Keratinocyte (primary cell): Measurements from ENCODE around the gene CRYL1. TPM values are rescaled to one million over a fixed set of nuclear protein-coding genes. Genes with fewer than 3 reads are reported as not detected.

ENCODE experiments used
- DNase-seq: peaks from one replicate; pipeline ENCODE4 v3.0.0-alpha.2; 2011; ENCODE audit warnings: low read depth, missing footprints, low spot score
- FAIRE-seq: peaks from 2 replicates; lab custom pipeline; 2011; peaks lifted over from hg19 to GRCh38; lab: Jason Lieb, UNC
- H2AFZ ChIP-seq: 2 replicates; pipeline ENCODE4 v1.6.0; 2012; ENCODE audit warnings: low read length, control low read depth, inconsistent platforms; ENCODE audit not compliant: control insufficient read depth
- H3K27ac ChIP-seq: 2 replicates; pipeline ENCODE4 v1.5.1; 2011; ENCODE audit warnings: low read length; ENCODE audit not compliant: control insufficient read depth, insufficient read depth
- H3K27me3 ChIP-seq: 3 replicates; pipeline ENCODE4 v1.6.0; 2011; ENCODE audit warnings: low read length; ENCODE audit not compliant: control insufficient read depth, insufficient read depth; ENCODE audit errors: extremely low read depth
- H3K36me3 ChIP-seq, 2 experiments: 2 replicates in 1 of 2; 3 replicates in 1 of 2; pipeline ENCODE4 v1.5.1; 2011; ENCODE audit warnings: low read length in 2 of 2, mild to moderate bottlenecking in 1 of 2; ENCODE audit not compliant: control insufficient read depth in 2 of 2, insufficient read depth in 2 of 2; ENCODE audit errors: extremely low read depth in 1 of 2
- H3K4me1 ChIP-seq: 3 replicates; pipeline ENCODE4 v1.5.1; 2011; ENCODE audit warnings: low read length; ENCODE audit not compliant: control insufficient read depth, insufficient read depth; ENCODE audit errors: extremely low read depth
- H3K4me2 ChIP-seq: 3 replicates; pipeline ENCODE4 v1.6.0; 2011; ENCODE audit warnings: low read depth, low read length; ENCODE audit not compliant: control insufficient read depth, insufficient read depth; ENCODE audit errors: extremely low read depth
- H3K4me3 ChIP-seq, 3 experiments: fragments of 200-600 bp in 1 of 3; sonication (generic) in 1 of 3; 2 replicates in 2 of 3; 3 replicates in 1 of 3; pipeline ENCODE4 v1.5.1; 2011 to 2016; ENCODE audit warnings: low read length in 3 of 3, mild to moderate bottlenecking in 3 of 3, control low read depth in 2 of 3, inconsistent platforms in 1 of 3, low read depth in 1 of 3, mixed read lengths in 1 of 3, mixed run types in 1 of 3, moderate library complexity in 1 of 3; ENCODE audit not compliant: control insufficient read depth in 2 of 3, insufficient read depth in 2 of 3; ENCODE audit errors: extremely low read depth in 1 of 3
- H3K79me2 ChIP-seq: 2 replicates; pipeline ENCODE4 v1.6.0; 2012; ENCODE audit warnings: low read length; ENCODE audit not compliant: control insufficient read depth, insufficient read depth
- H3K9ac ChIP-seq: 3 replicates; pipeline ENCODE4 v1.6.0; 2011; ENCODE audit warnings: low read length; ENCODE audit not compliant: control insufficient read depth, insufficient read depth; ENCODE audit errors: extremely low read depth
- H3K9me1 ChIP-seq: 3 replicates; pipeline ENCODE4 v1.6.0; 2011; ENCODE audit warnings: low read length; ENCODE audit not compliant: control insufficient read depth, insufficient read depth; ENCODE audit errors: extremely low read depth
- H3K9me3 ChIP-seq: 2 replicates; pipeline ENCODE4 v1.5.1; 2012; ENCODE audit warnings: low read depth, low read length; ENCODE audit not compliant: control insufficient read depth
- H4K20me1 ChIP-seq: 3 replicates; pipeline ENCODE4 v1.6.0; 2011; ENCODE audit warnings: low read length; ENCODE audit not compliant: control insufficient read depth, insufficient read depth; ENCODE audit errors: extremely low read depth
- EZH2 ChIP-seq: IDR thresholded peaks from one replicate; pipeline ENCODE4 v1.6.1; 2012; ENCODE audit warnings: inconsistent platforms, mild to moderate bottlenecking, low read length, moderate library complexity
- dilution Hi-C: fragments of 300-500 bp; cut with MboI; formaldehyde crosslinking; loops from one replicate; pipeline ENCODE4 v1.7.0; 2020; ENCODE audit warnings: low sequenced_read_pairs; ENCODE audit not compliant: extremely low pct_ligation_motif_present
- polyA plus RNA-seq, 5 experiments: library from polyadenylated mRNA; depleted of rRNA in 3 of 5; stranded (reverse) in 3 of 5; stranded (forward) in 1 of 5; unstranded in 1 of 5; fragments of >200 nt; gene quantifications; 1 replicate in 1 of 5; 2 replicates in 3 of 5; 3 replicates in 1 of 5; pipeline versions ENCODE4 v1.2.1 to v1.2.3, GENCODE V29; 2011 to 2012; ENCODE audit warnings: missing spikeins in 2 of 5, low read depth in 1 of 5, low replicate concordance in 1 of 5
- TF ChIP-seq, protein P1 (sequence below), 3 experiments: IDR thresholded peaks in 1 of 3; conservative IDR thresholded peaks in 1 of 3; optimal IDR thresholded peaks in 1 of 3; 2 replicates in 2 of 3; 3 replicates in 1 of 3; pipeline versions ENCODE3 to v1.5.1; 2011; ENCODE audit warnings: low read length in 3 of 3, mild to moderate bottlenecking in 3 of 3, moderate library complexity in 2 of 3, control low read depth in 1 of 3, inconsistent platforms in 1 of 3; ENCODE audit not compliant: insufficient read depth in 2 of 3; ENCODE audit errors: extremely low read depth in 1 of 3

The CRYL1 gene
- polyA plus RNA-seq, 1 donor (not counting 4 experiments of a cell fraction or from before 2014, with no cell fraction given), result 27.2 TPM

DNA sequence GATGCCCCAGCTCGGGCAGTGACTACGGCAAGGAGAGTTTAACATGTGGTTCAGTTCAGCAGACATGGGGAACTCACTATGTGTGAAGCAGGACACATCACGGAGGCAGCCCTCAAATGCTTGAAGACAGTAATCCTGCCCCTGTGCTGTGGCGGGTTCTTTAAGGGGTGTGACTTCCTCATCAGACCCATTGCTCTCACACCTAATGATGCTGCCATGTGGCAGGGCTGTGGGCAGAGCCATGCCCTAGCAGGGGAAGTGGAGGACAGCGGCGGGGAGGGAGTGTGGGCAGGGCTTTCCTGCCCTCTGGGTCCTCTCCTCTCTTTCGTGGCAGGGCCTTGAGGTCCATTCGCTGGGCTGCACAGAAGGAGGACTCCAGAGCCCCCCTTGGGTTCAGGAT, 162.5 kb downstream of the CRYL1 start:
- Histone ChIP-seq H3K9me3 (no peaks in the 10 kb centered on the region), H3K4me3 (no peak overlapping the region), H3K4me2 (no peak overlapping the region), H4K20me1 (no peaks in the 10 kb centered on the region), H3K27me3 (no peaks in the 10 kb centered on the region), H3K9ac (no peak overlapping the region), H3K79me2 (no peaks in the 10 kb centered on the region), H3K4me1 (peaks cover 30% of the 10 kb centered on the region), H3K9me1 (no peaks in the 10 kb centered on the region), H3K27ac (no peak overlapping the region), H3K36me3 (no peaks in the 10 kb centered on the region), H2AFZ (no peak overlapping the region)
- no peak for DNase-seq
- no peak for TF ChIP-seq EZH2
- TF ChIP-seq, protein P1, sequence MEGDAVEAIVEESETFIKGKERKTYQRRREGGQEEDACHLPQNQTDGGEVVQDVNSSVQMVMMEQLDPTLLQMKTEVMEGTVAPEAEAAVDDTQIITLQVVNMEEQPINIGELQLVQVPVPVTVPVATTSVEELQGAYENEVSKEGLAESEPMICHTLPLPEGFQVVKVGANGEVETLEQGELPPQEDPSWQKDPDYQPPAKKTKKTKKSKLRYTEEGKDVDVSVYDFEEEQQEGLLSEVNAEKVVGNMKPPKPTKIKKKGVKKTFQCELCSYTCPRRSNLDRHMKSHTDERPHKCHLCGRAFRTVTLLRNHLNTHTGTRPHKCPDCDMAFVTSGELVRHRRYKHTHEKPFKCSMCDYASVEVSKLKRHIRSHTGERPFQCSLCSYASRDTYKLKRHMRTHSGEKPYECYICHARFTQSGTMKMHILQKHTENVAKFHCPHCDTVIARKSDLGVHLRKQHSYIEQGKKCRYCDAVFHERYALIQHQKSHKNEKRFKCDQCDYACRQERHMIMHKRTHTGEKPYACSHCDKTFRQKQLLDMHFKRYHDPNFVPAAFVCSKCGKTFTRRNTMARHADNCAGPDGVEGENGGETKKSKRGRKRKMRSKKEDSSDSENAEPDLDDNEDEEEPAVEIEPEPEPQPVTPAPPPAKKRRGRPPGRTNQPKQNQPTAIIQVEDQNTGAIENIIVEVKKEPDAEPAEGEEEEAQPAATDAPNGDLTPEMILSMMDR (optimal IDR thresholded peaks at IDR 0.05 in 1 of 3, IDR thresholded peaks at IDR 0.05 in 1 of 3, conservative IDR thresholded peaks at IDR 0.05 in 1 of 3; ENCODE audit: extremely low read depth in 1 of 3, insufficient read depth in 2 of 3, low read length in 3 of 3), result no peak
- dilution Hi-C loops, result no loop called here
- FAIRE-seq, result no peak

DNA sequence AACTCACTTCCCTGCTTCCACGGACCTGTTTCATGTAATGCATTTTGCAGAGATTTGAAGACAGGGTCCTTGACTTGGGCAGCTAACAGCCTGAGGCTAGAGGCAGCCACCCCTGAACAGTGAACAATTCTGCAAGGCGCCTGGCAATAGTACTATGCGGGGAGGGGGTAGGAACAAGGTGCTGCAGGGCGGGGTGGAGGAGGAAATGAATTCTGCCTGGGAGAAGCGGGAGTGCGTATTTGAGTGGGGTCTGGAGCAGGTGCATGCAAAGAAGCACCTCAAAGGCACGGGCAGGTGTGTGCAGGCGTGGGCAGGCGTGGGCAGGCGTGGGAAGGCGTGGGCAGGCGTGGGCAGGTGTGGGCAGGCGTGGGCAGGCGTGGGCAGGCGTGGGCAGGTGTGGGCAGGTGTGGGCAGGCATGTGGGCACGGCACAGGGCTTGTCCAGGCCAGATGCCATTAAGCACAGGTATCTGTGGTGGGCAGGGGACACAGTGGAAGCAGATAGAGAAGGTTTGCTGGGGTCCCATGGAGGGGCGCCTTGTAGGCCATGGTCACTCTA, 163.1 kb downstream of the CRYL1 start:
- Histone ChIP-seq H3K27me3 (no peaks in the 10 kb centered on the region), H3K79me2 (no peaks in the 10 kb centered on the region), H3K4me2 (no peak overlapping the region), H3K9me1 (no peaks in the 10 kb centered on the region), H3K4me3 (no peak overlapping the region), H3K9me3 (no peaks in the 10 kb centered on the region), H3K9ac (no peak overlapping the region), H2AFZ (no peak overlapping the region), H3K36me3 (no peaks in the 10 kb centered on the region), H3K27ac (no peak overlapping the region), H4K20me1 (no peaks in the 10 kb centered on the region), H3K4me1 (peaks cover 32% of the 10 kb centered on the region)
- DNase-seq (no peak), FAIRE-seq (no peak)
- dilution Hi-C loops, result no loop called here
- TF ChIP-seq EZH2, result no peak
- TF ChIP-seq, protein P1 (optimal IDR thresholded peaks at IDR 0.05 in 1 of 3, IDR thresholded peaks at IDR 0.05 in 1 of 3, conservative IDR thresholded peaks at IDR 0.05 in 1 of 3; ENCODE audit: extremely low read depth in 1 of 3, insufficient read depth in 2 of 3, low read length in 3 of 3), result no peak
